ENCODE results near the gene IKBIP.
"Not testable (repeated sequence)": the region's sequence is repeated elsewhere in the genome, so short reads cannot be mapped to it uniquely, and the experiment has no call there.

IKBIP gene

DNA sequence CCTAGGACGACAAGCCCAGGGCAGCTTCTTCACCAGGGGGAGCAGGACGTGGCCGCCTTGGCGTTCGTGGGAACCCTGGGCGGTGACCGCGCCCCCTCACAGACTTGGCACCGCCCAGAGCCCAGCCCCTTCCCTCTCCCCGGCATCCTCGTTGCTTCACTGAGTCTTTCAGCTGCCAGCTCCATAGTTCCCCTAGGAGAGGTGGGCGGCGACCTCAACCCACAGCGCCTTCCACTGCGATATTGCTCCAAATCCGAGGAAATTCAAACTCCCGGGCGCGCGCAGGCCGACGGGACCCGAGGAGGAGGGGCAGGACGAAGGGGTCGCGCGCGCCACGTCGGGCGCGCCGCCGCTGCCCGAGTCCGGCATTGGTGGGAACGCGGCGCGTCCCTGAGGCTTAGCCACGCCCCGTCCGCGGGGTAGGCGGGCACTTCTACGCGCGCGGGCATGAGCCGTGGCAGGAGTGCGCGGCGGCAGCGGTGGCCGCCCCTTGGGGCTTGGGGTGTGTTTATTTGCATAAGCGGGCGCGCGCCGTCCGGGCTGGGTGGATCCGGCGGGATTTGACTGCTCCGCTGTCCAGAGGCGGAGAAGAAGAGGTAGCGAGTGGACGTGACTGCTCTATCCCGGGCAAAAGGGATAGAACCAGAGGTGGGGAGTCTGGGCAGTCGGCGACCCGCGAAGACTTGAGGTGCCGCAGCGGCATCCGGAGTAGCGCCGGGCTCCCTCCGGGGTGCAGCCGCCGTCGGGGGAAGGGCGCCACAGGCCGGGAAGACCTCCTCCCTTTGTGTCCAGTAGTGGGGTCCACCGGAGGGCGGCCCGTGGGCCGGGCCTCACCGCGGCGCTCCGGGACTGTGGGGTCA is at the start of gene IKBIP, which contains the start of gene APAF1:
IKBIP (minus strand) TSS at position 77 of the 860 bp plus-strand sequence. CDS start 87 bp downstream, outside the sequence.
APAF1 (plus strand) TSS at position 579 of the 860 bp plus-strand sequence. CDS start 3,070 bp downstream, outside the sequence.
- peak; percentile 98 for DNase-seq

- DNase-seq = no peak
These were observed 46.8 kb upstream of the IKBIP start for GRCh38 chr12:98691351-98691750.

DNA sequence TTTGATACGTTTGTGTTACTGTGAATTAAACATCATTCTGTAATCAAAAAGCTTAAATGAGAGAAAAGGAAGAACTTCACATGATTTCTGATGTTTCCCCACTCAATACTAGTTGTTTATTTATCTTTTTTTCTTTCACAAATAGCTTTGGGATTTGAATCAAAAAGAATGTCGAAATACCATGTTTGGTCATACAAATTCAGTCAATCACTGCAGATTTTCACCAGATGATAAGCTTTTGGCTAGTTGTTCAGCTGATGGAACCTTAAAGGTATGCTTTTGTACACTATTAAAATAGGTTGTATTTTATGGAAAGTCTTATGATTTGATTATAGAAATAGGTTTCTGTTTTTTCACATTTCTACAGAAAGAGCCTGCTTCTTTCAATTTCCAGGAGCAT is 42.0 kb upstream of the IKBIP start:
- no peak for DNase-seq

DNA sequence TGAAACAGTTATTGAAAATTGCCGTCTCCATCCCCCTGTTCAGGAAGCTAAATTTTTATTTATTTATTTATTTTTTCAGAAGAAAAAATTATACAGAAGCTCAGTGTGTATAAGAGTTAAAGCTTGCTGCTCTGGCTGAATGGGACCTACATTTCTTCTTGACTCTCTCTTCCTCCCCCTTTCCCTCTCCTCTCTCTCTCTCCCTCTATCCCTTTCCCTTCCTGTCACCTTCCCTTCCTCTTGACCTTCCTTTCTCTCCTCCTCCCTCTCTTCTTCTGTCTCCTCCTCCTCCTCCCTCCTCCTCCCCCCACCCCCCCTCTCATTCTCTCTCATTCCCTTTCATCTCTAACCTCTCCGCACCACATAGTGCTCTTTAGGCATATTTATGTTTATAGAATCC is 39.6 kb upstream of the IKBIP start:
- DNase-seq = no peak

DNA sequence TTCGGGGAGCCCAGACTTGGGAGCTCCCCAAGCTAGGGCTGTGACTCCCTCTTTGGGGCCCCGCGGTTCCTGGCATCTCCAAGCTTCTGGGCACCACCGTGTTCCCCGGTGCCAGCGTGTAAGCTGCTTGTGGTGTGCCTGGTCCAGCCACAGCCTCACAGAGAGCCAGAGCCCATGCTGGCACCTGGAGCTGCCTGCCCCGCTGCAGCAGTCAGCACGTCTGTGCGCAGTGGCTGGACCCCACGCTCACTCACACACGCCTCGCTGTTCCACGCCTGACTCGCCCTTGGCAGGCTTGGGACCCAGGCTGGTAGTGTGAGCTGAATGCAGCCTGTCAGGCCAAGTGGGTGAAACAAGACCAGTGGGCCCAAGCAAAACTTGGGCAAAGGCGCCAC is 35.0 kb upstream of the IKBIP start:
- DNase-seq = no peak

DNA sequence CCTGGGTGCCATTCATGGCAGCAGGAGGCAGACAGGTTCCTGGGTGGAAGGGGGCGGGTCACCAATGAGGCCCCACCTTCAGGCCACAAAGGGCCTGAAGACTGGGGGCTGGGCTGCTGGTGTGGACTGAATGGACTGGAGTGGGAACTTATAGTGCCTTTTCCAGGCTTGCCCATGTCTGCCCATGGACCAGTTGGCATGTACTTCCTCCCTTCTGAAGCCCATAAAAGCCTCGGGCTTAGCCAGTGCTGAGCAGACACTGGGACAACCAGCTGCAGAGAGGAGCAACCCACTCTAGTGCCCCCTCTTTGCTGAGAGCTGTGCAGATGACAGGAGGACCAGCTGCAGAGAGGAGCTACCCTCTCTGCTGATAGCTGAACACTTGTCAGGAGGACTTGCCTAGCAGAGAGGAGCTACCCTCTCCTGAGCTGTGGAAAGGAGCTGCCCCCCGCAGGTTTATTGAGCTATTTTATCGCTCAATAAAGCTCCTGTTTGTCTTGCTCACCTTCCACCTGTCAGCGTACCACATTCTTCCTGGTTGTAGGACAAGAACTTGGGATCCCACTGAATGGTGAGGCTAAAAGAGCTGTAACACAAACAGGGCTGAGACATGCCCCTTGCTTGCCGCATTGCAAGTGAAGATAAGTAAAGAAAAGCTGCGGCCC is 34.5 kb upstream of the IKBIP start:
- no peak for DNase-seq

GRCh38 chr12:98678236-98678945 is 33.8 kb upstream of the IKBIP start:
- no peak for DNase-seq

DNA sequence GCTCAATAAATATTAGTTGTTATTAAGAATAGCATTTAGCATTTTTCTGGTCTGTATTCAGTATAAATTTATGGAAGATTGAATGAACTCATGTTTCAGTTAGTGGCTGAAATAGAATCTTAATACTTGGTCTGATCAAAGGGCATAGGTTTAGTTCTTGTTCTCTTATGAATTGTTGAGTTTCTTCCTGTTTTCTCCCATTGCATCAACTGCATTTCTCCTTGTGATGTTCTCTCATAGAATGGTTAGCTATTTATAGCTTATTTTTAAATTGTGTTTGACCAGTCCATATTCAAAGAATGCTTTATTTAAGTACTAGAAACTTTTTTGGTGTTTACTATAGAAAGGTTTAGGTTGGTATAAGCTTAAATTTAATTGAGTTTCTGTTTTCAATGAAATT is 30.3 kb upstream of the IKBIP start:
- DNase-seq = no peak

DNA sequence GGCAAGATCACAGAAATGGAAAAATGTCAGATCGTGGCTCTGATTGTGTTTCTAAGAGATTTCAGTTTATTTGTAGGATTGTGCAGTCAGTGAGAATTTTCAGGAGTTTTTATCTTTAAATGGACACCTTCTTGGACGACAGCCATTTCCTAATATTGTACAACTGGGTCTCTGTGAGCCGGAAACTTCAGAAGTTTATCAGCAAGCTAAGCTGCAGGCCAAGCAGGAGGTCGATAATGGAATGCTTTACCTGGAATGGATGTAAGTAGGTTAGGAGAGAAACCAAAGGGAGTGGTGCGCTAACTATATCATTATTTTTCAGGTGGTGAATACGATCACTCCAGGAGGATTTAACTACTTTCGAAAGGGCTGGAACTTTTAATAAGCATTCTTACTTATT is 26.9 kb upstream of the IKBIP start:
- no peak for DNase-seq

- no peak for DNase-seq
These were observed 25.2 kb upstream of the IKBIP start for GRCh38 chr12:98669751-98670150.

DNA sequence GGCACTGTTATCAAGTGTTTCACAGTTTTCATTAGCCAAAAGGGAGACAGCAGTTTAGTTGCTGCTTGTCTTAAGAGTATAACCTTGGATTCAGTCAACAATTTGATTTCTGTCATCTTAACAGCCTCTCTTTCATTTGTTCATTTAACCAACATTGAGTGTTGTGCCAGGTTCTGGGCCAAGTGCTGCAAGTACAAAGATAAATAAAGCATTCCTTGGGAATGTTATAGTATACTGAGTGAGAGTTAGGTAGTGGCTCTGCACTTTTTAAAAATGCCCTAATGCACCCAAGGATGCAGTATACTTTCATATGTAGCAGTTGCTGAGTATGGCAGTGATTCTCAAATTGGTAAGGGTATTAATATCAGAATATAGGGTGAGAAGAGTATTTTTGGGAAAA is 15.9 kb upstream of the IKBIP start:
- DNase-seq = no peak

GRCh38 chr12:98656289-98657101 is 11.9 kb upstream of the IKBIP start:
- DNase-seq = no peak

DNA sequence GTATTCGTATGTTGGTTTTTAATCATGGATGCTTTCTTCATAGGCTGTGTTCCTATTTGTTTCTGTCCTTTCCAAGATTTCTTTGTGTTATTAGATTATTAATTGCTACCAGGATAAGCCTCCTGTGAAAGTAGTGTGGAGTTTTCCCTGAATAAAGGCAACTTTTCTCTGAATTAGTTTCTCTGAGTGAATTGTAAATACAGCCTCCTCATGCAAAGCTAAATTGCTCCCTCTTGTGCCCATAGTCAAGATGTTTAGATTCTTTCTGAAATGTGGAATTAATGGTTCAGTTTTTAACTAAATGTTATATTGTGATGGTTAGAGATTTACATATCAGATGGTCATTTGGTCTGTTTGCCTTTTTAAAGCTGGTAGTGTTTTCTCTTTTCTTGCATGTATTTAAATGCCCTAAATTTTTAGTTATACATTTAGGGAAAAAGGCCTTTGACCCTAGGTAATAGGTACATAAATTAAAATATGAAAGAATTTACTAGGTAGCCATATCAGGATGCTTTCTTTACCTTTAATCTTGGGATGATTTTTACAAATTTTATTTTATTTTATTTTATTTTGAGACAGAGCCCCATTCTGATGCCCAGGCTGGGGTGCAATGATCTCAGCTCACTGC is 9.4 kb upstream of the IKBIP start:
- DNase-seq = peak; percentile 74

DNA sequence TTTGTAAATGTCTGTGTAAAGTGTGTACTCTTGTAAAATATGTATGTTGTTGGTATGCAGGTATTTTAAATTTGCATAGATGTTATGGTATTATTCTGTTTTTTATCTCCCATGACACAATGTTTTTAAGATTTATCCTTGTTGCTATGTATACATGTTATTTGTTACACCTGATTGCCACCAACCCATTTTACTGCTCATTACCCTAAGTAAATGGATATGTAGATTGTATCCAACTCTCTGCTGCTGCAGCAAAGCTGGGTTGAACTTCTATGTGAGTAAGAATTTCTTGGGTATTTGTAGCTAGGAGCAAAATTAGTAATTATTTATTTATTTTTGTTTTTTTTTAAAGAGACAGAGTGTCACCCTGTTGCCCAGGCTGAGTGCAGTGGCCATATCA is 6.7 kb upstream of the IKBIP start:
- DNase-seq = no peak

GRCh38 chr12:98646294-98647090 is 1.9 kb upstream of the IKBIP start:
- DNase-seq = peak; percentile 61

- DNase-seq = peak; percentile 45
These were observed 1.0 kb upstream of the IKBIP start for GRCh38 chr12:98645572-98646067.

GRCh38 chr12:98644433-98644711 is 216 bp downstream of the IKBIP start:
- no peak for DNase-seq

GRCh38 chr12:98642801-98643200 is 1.8 kb downstream of the IKBIP start:
- DNase-seq = not testable (repeated sequence)

- no peak for DNase-seq
These were observed 5.1 kb downstream of the IKBIP start for GRCh38 chr12:98639491-98639890.

- no peak for DNase-seq
These were observed 6.6 kb downstream of the IKBIP start for GRCh38 chr12:98638009-98638408.

DNA sequence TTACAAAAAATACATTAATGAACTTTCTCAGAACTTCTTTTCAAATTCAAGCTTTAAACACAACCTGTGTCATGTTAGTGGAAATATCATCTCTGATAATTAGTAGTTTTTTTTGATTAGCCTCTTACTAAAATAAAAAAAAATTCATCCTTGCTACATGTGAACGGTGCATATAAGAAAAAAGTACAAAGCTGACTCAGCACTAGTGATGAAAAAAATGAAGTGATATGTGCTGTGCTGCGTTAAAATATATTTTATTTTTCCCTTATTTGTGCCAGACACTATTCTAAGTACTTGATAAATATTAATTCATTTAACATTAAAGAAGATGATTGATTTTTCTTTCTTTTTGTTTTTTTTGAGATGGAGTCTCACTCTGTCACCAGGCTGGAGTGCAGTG is 7.5 kb downstream of the IKBIP start:
- DNase-seq = no peak

All from OCI-M1 (cell line).